Esophagus muscularis mucosa (tissue), 4 donors: ENCODE data around the gene ST6GALNAC3.

Source experiments
- EP300 ChIP-seq: sonication (generic); formaldehyde crosslinking; IDR thresholded peaks from one replicate; pipeline ENCODE4 v1.6.1; 2017; ENCODE audit warnings: antibody characterized with exemption
- POLR2A ChIP-seq: fragments of 450-650 bp; IDR thresholded peaks from one replicate; pipeline ENCODE4 v1.6.1; 2017; ENCODE audit warnings: antibody characterized with exemption, moderate library complexity, mild to moderate bottlenecking, low read depth
- POLR2AphosphoS5 ChIP-seq, 2 donors: sonication (generic); formaldehyde crosslinking; IDR thresholded peaks; one replicate each; pipeline ENCODE4 v1.6.1; 2017; ENCODE audit warnings: antibody characterized with exemption in 2 of 2
- TF ChIP-seq, protein P1 (sequence below), 3 experiments: fragments of 200-600 bp in 2 of 3; fragments of 450-650 bp in 1 of 3; sonication (generic) in 2 of 3; IDR thresholded peaks; one replicate each; pipeline ENCODE4 v1.5.1; 2017 to 2019; ENCODE audit warnings: antibody characterized with exemption in 3 of 3, mild to moderate bottlenecking in 2 of 3, moderate library complexity in 1 of 3

DNA sequence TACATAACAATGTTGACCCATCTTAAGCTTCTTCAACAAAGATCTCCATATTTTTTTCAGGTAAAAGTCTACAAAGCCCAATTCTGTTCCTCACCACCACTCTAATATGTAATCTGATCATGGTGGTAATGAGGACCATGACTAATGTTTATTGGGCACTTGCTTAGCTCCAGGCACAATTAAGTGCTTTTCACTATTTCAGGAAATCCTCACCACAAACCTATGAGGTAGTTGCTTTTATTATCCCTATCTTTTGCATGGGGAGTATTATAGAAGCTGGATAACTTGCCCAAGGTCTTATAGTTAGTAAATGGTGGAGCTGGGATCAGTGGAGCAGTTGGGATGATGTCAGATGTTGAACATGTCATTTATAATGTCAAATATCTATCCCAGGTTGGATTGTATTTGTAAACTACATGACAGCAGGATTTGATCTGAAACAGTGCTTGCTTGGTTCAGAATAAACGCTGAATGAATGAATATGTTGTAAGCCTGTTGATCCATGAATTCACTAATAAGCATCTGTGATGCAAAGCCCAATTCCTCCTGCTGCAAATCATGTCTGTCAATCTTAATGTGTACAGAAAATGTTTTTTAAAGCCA lies 509.4 kb downstream of the ST6GALNAC3 start:
- TF ChIP-seq, protein P1, sequence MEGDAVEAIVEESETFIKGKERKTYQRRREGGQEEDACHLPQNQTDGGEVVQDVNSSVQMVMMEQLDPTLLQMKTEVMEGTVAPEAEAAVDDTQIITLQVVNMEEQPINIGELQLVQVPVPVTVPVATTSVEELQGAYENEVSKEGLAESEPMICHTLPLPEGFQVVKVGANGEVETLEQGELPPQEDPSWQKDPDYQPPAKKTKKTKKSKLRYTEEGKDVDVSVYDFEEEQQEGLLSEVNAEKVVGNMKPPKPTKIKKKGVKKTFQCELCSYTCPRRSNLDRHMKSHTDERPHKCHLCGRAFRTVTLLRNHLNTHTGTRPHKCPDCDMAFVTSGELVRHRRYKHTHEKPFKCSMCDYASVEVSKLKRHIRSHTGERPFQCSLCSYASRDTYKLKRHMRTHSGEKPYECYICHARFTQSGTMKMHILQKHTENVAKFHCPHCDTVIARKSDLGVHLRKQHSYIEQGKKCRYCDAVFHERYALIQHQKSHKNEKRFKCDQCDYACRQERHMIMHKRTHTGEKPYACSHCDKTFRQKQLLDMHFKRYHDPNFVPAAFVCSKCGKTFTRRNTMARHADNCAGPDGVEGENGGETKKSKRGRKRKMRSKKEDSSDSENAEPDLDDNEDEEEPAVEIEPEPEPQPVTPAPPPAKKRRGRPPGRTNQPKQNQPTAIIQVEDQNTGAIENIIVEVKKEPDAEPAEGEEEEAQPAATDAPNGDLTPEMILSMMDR (IDR thresholded peaks at IDR 0.05): no peak
- TF ChIP-seq POLR2A (no peak), EP300 (no peak), POLR2AphosphoS5 (IDR thresholded peaks at IDR 0.05) (no peak)
